ENCODE data around the gene PLXNA1. TPM values are rescaled to one million over a fixed set of nuclear protein-coding genes. Genes with fewer than 3 reads are reported as not detected.

The PLXNA1 gene
- polyA plus RNA-seq, 1 of the 3 experiments (the other 2 are of a cell fraction) = 48.1 TPM

DNA sequence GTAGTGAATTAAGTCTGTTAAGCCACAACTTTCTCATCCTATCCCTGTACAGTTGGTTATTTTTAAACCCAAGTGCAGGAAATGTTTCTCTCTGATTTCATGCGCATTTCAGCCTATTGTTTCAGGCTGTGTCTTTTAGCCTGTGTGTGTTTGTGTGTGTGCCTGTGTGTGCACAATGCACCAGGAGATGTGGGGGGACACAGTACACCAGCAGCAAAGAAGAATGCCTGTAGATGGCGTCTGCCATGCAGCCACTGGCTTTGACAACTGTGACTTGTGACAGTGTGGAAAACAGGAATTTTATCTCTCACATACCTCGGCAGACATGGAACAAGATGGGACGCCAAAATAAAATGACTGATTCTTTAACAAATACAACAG, 43.6 kb upstream of the PLXNA1 start:
- no peaks in the 10 kb centered on the region for H3F3A ChIP-seq (replicated peaks; ENCODE audit: insufficient read depth)
- no peaks in the 10 kb centered on the region for H3K79me2 ChIP-seq (ENCODE audit: insufficient read depth)
- H3K4me1 ChIP-seq (ENCODE audit: control insufficient read depth in 1 of 2, insufficient read depth in 2 of 2, low read depth in 1 of 2, low read length in 1 of 2) = peaks cover 32 to 43% of the 10 kb centered on the region in 2 experiments
- POLR2A ChIA-PET = no interaction called here
- no peak overlapping the region for H3K9ac ChIP-seq
- H3K27me3 ChIP-seq (ENCODE audit: insufficient read depth) = no peaks in the 10 kb centered on the region
- no peaks in the 10 kb centered on the region for H4K20me1 ChIP-seq (ENCODE audit: insufficient read depth)
- peak; percentile 48 for DNase-seq
- peak overlapping the region; percentile 12 for H3K4me2 ChIP-seq
- no peaks in the 10 kb centered on the region for H3K9me3 ChIP-seq
- H3K4me3 ChIP-seq (ENCODE audit: low read depth in 2 of 2, low read length in 1 of 2) = no peak overlapping the region
- TF ChIP-seq, protein P1, sequence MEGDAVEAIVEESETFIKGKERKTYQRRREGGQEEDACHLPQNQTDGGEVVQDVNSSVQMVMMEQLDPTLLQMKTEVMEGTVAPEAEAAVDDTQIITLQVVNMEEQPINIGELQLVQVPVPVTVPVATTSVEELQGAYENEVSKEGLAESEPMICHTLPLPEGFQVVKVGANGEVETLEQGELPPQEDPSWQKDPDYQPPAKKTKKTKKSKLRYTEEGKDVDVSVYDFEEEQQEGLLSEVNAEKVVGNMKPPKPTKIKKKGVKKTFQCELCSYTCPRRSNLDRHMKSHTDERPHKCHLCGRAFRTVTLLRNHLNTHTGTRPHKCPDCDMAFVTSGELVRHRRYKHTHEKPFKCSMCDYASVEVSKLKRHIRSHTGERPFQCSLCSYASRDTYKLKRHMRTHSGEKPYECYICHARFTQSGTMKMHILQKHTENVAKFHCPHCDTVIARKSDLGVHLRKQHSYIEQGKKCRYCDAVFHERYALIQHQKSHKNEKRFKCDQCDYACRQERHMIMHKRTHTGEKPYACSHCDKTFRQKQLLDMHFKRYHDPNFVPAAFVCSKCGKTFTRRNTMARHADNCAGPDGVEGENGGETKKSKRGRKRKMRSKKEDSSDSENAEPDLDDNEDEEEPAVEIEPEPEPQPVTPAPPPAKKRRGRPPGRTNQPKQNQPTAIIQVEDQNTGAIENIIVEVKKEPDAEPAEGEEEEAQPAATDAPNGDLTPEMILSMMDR (IDR thresholded peaks at IDR 0.05) = peak; percentile 30
- TF ChIP-seq RCOR1 (IDR thresholded peaks at IDR 0.05; ENCODE audit: low read length) = no peak
- TF ChIP-seq SMC3 (IDR thresholded peaks at IDR 0.05; ENCODE audit: low read depth, low read length) = peak; percentile 34; the same call in 1 of the 2 replicates
- TF ChIP-seq RAD21 (IDR thresholded peaks at IDR 0.05; ENCODE audit: low read length) = peak; percentile 53
- peak overlapping the region; percentile 27 to 43; a peak in 3 of 4 replicates for H3K27ac ChIP-seq (ENCODE audit: low read depth in 2 of 2, low read length in 1 of 2)
- CTCF ChIA-PET = interaction anchor here (0.7 to 4.6 kb wide), 12 partner anchors 10 to 260 kb away, joined by 3 to 20 read pairs (median 5); partner anchors contain the start of genes CHCHD6 and PLXNA1
- no peak overlapping the region for H2AFZ ChIP-seq (ENCODE audit: low read depth)
- 67% methylated on average over 4 of the region's 4 CpGs for WGBS (ENCODE audit: low lambda C conversion rate)
- H3K9me2 ChIP-seq = no peaks in the 10 kb centered on the region
- peaks cover 0 to 3% of the 10 kb centered on the region in 2 experiments for H3K36me3 ChIP-seq (replicated peaks in 1 of 2; ENCODE audit: control insufficient read depth in 1 of 2, insufficient read depth in 2 of 2, low read length in 1 of 2)

DNA sequence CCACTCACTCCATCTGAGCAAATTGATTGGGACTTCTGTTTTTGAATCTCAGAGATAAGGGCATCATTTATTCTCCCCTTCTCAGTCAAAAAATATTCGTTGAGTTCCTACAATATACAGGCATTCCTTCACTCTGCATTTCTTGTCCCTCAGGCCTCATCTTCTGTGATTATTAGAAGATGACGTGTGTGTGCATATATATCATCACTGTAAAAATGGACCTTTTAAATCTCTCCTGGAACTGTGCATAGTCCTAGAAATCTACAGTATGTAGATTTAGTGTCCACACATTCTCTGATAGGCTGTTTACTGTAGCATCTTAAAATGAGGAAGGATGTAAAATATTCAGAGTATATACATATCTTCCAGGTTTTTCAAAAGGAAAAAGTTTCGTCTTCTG, 43.2 kb upstream of the PLXNA1 start:
- DNase-seq = no peak
- H3K27ac ChIP-seq (ENCODE audit: low read depth in 2 of 2, low read length in 1 of 2) = peak overlapping the region in 1 of 2 experiments; percentile 27; a peak in 1 of 4 replicates
- no peaks in the 10 kb centered on the region for H3F3A ChIP-seq (replicated peaks; ENCODE audit: insufficient read depth)
- H3K79me2 ChIP-seq (ENCODE audit: insufficient read depth) = no peaks in the 10 kb centered on the region
- ChIA-PET POLR2A (no interaction called here), CTCF (interaction anchor here (1.2 to 4.6 kb wide), 5 partner anchors 16 to 260 kb away, joined by 4 to 20 read pairs (median 12); partner anchors contain the start of gene PLXNA1)
- H3K36me3 ChIP-seq (replicated peaks in 1 of 2; ENCODE audit: control insufficient read depth in 1 of 2, insufficient read depth in 2 of 2, low read length in 1 of 2) = peaks cover 0 to 3% of the 10 kb centered on the region in 2 experiments
- 94% methylated on average over 3 of the region's 3 CpGs for WGBS (ENCODE audit: low lambda C conversion rate)
- H3K4me2 ChIP-seq = peak overlapping the region; percentile 12
- peaks cover 32 to 45% of the 10 kb centered on the region in 2 experiments for H3K4me1 ChIP-seq (ENCODE audit: control insufficient read depth in 1 of 2, insufficient read depth in 2 of 2, low read depth in 1 of 2, low read length in 1 of 2)
- no peaks in the 10 kb centered on the region for H3K9me2 ChIP-seq
- no peaks in the 10 kb centered on the region for H4K20me1 ChIP-seq (ENCODE audit: insufficient read depth)
- no peak overlapping the region for H2AFZ ChIP-seq (ENCODE audit: low read depth)
- TF ChIP-seq RXRA (IDR thresholded peaks at IDR 0.05; ENCODE audit: borderline replicate concordance, low read depth) (no peak), TCF12 (IDR thresholded peaks at IDR 0.05) (no peak)
- H3K4me3 ChIP-seq (ENCODE audit: low read depth in 2 of 2, low read length in 1 of 2) = no peak overlapping the region
- no peaks in the 10 kb centered on the region for H3K27me3 ChIP-seq (ENCODE audit: insufficient read depth)
- H3K9ac ChIP-seq = no peak overlapping the region
- no peaks in the 10 kb centered on the region for H3K9me3 ChIP-seq

DNA sequence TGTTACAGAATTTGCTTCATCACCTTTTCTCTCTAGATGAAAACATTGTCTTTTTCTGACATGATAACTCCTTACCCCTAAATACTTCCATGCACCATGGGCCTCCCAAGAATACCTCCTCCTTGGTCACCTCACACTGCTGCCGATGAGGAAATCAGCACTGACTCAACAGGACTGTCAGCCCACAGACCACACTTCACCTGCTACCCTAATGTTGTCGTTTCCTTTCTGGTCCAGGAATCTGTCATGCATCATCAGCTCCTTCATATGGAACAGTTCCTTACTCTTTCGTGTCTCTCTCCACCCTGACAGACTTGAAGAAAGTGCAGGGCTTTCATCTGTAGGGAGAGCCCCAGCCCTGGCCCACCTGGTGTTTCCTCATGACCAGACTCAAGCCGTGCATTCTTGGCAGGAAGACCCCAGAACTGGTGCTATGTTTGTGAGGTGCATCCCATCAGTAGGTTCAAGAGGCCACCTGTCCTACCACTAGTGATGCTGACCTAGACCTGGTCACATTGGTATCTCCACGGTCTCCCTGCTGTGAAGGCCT, 41.1 kb upstream of the PLXNA1 start:
- no peak overlapping the region for H3K4me2 ChIP-seq
- ChIA-PET CTCF (no interaction called here), POLR2A (interaction anchor here (0.7 kb wide), 1 partner anchor 19 kb away, joined by 3 read pairs; no protein-coding TSS in a partner anchor)
- 96% methylated on average over 5 of the region's 5 CpGs for WGBS (ENCODE audit: low lambda C conversion rate)
- no peak for DNase-seq
- no peak overlapping the region for H2AFZ ChIP-seq (ENCODE audit: low read depth)
- H3K9me3 ChIP-seq = no peaks in the 10 kb centered on the region
- no peaks in the 10 kb centered on the region for H3K79me2 ChIP-seq (ENCODE audit: insufficient read depth)
- H3K4me1 ChIP-seq (ENCODE audit: control insufficient read depth in 1 of 2, insufficient read depth in 2 of 2, low read depth in 1 of 2, low read length in 1 of 2) = peaks cover 27 to 50% of the 10 kb centered on the region in 2 experiments
- peaks cover 0 to 3% of the 10 kb centered on the region in 2 experiments for H3K36me3 ChIP-seq (replicated peaks in 1 of 2; ENCODE audit: control insufficient read depth in 1 of 2, insufficient read depth in 2 of 2, low read length in 1 of 2)
- no peaks in the 10 kb centered on the region for H4K20me1 ChIP-seq (ENCODE audit: insufficient read depth)
- no peak overlapping the region for H3K27ac ChIP-seq (ENCODE audit: low read depth in 2 of 2, low read length in 1 of 2)
- H3K9ac ChIP-seq = no peak overlapping the region
- no peak overlapping the region for H3K4me3 ChIP-seq (ENCODE audit: low read depth in 2 of 2, low read length in 1 of 2)
- no peaks in the 10 kb centered on the region for H3F3A ChIP-seq (replicated peaks; ENCODE audit: insufficient read depth)
- H3K9me2 ChIP-seq = no peaks in the 10 kb centered on the region
- no peaks in the 10 kb centered on the region for H3K27me3 ChIP-seq (ENCODE audit: insufficient read depth)
- TF ChIP-seq, protein P2, sequence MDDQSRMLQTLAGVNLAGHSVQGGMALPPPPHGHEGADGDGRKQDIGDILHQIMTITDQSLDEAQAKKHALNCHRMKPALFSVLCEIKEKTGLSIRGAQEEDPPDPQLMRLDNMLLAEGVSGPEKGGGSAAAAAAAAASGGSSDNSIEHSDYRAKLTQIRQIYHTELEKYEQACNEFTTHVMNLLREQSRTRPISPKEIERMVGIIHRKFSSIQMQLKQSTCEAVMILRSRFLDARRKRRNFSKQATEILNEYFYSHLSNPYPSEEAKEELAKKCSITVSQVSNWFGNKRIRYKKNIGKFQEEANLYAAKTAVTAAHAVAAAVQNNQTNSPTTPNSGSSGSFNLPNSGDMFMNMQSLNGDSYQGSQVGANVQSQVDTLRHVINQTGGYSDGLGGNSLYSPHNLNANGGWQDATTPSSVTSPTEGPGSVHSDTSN (IDR thresholded peaks at IDR 0.05) = no peak
- TF ChIP-seq, protein P3, sequence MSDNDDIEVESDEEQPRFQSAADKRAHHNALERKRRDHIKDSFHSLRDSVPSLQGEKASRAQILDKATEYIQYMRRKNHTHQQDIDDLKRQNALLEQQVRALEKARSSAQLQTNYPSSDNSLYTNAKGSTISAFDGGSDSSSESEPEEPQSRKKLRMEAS (IDR thresholded peaks at IDR 0.05; ENCODE audit: low read depth) = no peak
- no peak for TF ChIP-seq ELF1 (IDR thresholded peaks at IDR 0.05)
- TF ChIP-seq TCF12 (IDR thresholded peaks at IDR 0.05) = no peak
- TF ChIP-seq GABPA (IDR thresholded peaks at IDR 0.05; ENCODE audit: low read depth) = no peak
- TF ChIP-seq SMC3 (IDR thresholded peaks at IDR 0.05; ENCODE audit: low read depth, low read length) = no peak
- TF ChIP-seq, protein P1 (IDR thresholded peaks at IDR 0.05) = no peak
- no peak for TF ChIP-seq RFX5 (IDR thresholded peaks at IDR 0.05; ENCODE audit: low read length)
- no peak for TF ChIP-seq FOXM1 (IDR thresholded peaks at IDR 0.05; ENCODE audit: low read depth)
- TF ChIP-seq POLR2AphosphoS5 (IDR thresholded peaks at IDR 0.05; ENCODE audit: low read depth, low read length) = no peak
- no peak for TF ChIP-seq JUND (IDR thresholded peaks at IDR 0.05)

Data from SK-N-SH (cell line).